Astrocyte (in vitro differentiated cells and primary cell): ENCODE measurements around the gene OR14A16. TPM values are rescaled to one million over a fixed set of nuclear protein-coding genes. Genes with fewer than 3 reads are reported as not detected.

Source experiments
- DNase-seq: peaks from one replicate; pipeline ENCODE4 v3.0.0-alpha.2; 2010; ENCODE audit warnings: low read depth
- FAIRE-seq: peaks from 2 replicates; lab custom pipeline; 2011; peaks lifted over from hg19 to GRCh38; lab: Jason Lieb, UNC
- H2AFZ ChIP-seq: 2 replicates; pipeline ENCODE4 v1.6.0; 2012; ENCODE audit warnings: low read depth, low read length, inconsistent platforms
- H3K27ac ChIP-seq: 2 replicates; pipeline ENCODE4 v1.5.1; 2011; ENCODE audit warnings: low read depth, low read length, inconsistent platforms
- H3K27me3 ChIP-seq: 2 replicates; pipeline ENCODE4 v1.6.0; 2011; ENCODE audit warnings: low read length, inconsistent platforms; ENCODE audit not compliant: insufficient read depth
- H3K36me3 ChIP-seq: 2 replicates; pipeline ENCODE4 v1.5.1; 2011; ENCODE audit warnings: low read length, inconsistent platforms; ENCODE audit not compliant: insufficient read depth
- H3K4me1 ChIP-seq: 2 replicates; pipeline ENCODE4 v1.5.1; 2011; ENCODE audit warnings: low read length, inconsistent platforms; ENCODE audit not compliant: insufficient read depth
- H3K4me2 ChIP-seq: 2 replicates; pipeline ENCODE4 v1.6.0; 2012; ENCODE audit warnings: low read length, inconsistent platforms
- H3K4me3 ChIP-seq: 2 replicates; pipeline ENCODE4 v1.5.1; 2011; ENCODE audit warnings: low read depth, mild to moderate bottlenecking, low read length, inconsistent platforms; ENCODE audit not compliant: insufficient read depth
- H3K79me2 ChIP-seq: 2 replicates; pipeline ENCODE4 v1.6.0; 2012; ENCODE audit warnings: mild to moderate bottlenecking, low read length, inconsistent platforms; ENCODE audit not compliant: insufficient read depth
- H3K9ac ChIP-seq: 2 replicates; pipeline ENCODE4 v1.6.0; 2012; ENCODE audit warnings: mild to moderate bottlenecking, low read length, inconsistent platforms
- H3K9me3 ChIP-seq: 2 replicates; pipeline ENCODE4 v1.5.1; 2012; ENCODE audit warnings: low read depth, mild to moderate bottlenecking, low read length, inconsistent platforms; ENCODE audit not compliant: insufficient read depth
- H4K20me1 ChIP-seq: 2 replicates; pipeline ENCODE4 v1.6.0; 2012; ENCODE audit warnings: low read length, inconsistent platforms; ENCODE audit not compliant: insufficient read depth
- H3K27ac Mint-ChIP-seq: one replicate; pipeline ENCODE4 v1.8.0; 2021; ENCODE audit warnings: mild to moderate bottlenecking, mixed read lengths; ENCODE audit not compliant: unreplicated experiment
- H3K27me3 Mint-ChIP-seq: one replicate; pipeline ENCODE4 v1.8.0; 2021; ENCODE audit warnings: low read depth, mixed read lengths; ENCODE audit not compliant: unreplicated experiment
- H3K36me3 Mint-ChIP-seq: one replicate; pipeline ENCODE4 v1.8.0; 2021; ENCODE audit warnings: low read depth, mixed read lengths; ENCODE audit not compliant: unreplicated experiment
- H3K4me1 Mint-ChIP-seq: one replicate; pipeline ENCODE4 v1.8.0; 2021; ENCODE audit warnings: low read depth, mixed read lengths; ENCODE audit not compliant: unreplicated experiment
- H3K4me3 Mint-ChIP-seq: one replicate; pipeline ENCODE4 v1.8.0; 2021; ENCODE audit warnings: mild to moderate bottlenecking, moderate library complexity, mixed read lengths; ENCODE audit not compliant: unreplicated experiment
- H3K9me3 Mint-ChIP-seq: one replicate; pipeline ENCODE4 v1.8.0; 2021; ENCODE audit warnings: mild to moderate bottlenecking, mixed read lengths; ENCODE audit not compliant: unreplicated experiment
- CTCF ChIP-seq: IDR thresholded peaks from 2 replicates; pipeline ENCODE4 v1.5.1; 2011; ENCODE audit warnings: low read depth, mild to moderate bottlenecking, inconsistent platforms, low read length, moderate library complexity; ENCODE audit not compliant: insufficient read depth
- EZH2 ChIP-seq: IDR thresholded peaks from 2 replicates; pipeline ENCODE4 v1.6.1; 2012; ENCODE audit warnings: mild to moderate bottlenecking, low read length, inconsistent platforms; ENCODE audit not compliant: insufficient read depth
- total RNA-seq: library from RNA; stranded (reverse); gene quantifications from 2 replicates; pipeline ENCODE4 v1.2.1, GENCODE V29; 2021

The OR14A16 gene
- total RNA-seq, 1 donor from 2014 or later = not detected

GRCh38 chr1:247854899-247855545, 31.1 kb upstream of the OR14A16 start:
- no peak for TF ChIP-seq EZH2
- no peak for TF ChIP-seq CTCF
- Histone ChIP-seq H3K9ac (no peak overlapping the region), H3K9me3 (no peaks in the 10 kb centered on the region), H3K36me3 (no peaks in the 10 kb centered on the region), H3K79me2 (no peaks in the 10 kb centered on the region), H4K20me1 (no peaks in the 10 kb centered on the region), H2AFZ (no peak overlapping the region), H3K4me3 (no peak overlapping the region), H3K27ac (no peak overlapping the region), H3K27me3 (no peaks in the 10 kb centered on the region), H3K4me1 (no peaks in the 10 kb centered on the region), H3K4me2 (no peak overlapping the region)
- no peak for DNase-seq
- Mint-ChIP-seq H3K4me3 (no peak overlapping the region), H3K36me3 (no peaks in the 10 kb centered on the region), H3K27me3 (no peaks in the 10 kb centered on the region), H3K9me3 (peaks cover 5% of the 10 kb centered on the region), H3K27ac (no peak overlapping the region), H3K4me1 (no peaks in the 10 kb centered on the region)
- FAIRE-seq = no peak

- no peak overlapping the region for H3K4me2 ChIP-seq
- DNase-seq = no peak
- H3K27me3 ChIP-seq = no peaks in the 10 kb centered on the region
- Mint-ChIP-seq H3K27me3 (no peaks in the 10 kb centered on the region), H3K4me1 (no peaks in the 10 kb centered on the region), H3K4me3 (no peak overlapping the region), H3K36me3 (no peaks in the 10 kb centered on the region), H3K27ac (no peak overlapping the region), H3K9me3 (no peaks in the 10 kb centered on the region)
- H3K9ac ChIP-seq = no peak overlapping the region
- no peak overlapping the region for H3K4me3 ChIP-seq
- no peak for TF ChIP-seq CTCF
- no peak for TF ChIP-seq EZH2
- no peaks in the 10 kb centered on the region for H3K79me2 ChIP-seq
- no peak for FAIRE-seq
- no peak overlapping the region for H3K27ac ChIP-seq
- no peaks in the 10 kb centered on the region for H3K9me3 ChIP-seq
- no peak overlapping the region for H2AFZ ChIP-seq
- no peaks in the 10 kb centered on the region for H3K36me3 ChIP-seq
- H3K4me1 ChIP-seq = no peaks in the 10 kb centered on the region
- no peaks in the 10 kb centered on the region for H4K20me1 ChIP-seq
Measured at GRCh38 chr1:247849616-247850015, 25.7 kb upstream of the OR14A16 start.

- H3K4me1 Mint-ChIP-seq = no peaks in the 10 kb centered on the region
- H3K4me2 ChIP-seq = no peak overlapping the region
- DNase-seq = no peak
- no peak for TF ChIP-seq CTCF
- no peak for TF ChIP-seq EZH2
- no peaks in the 10 kb centered on the region for H3K9me3 ChIP-seq
- no peaks in the 10 kb centered on the region for H4K20me1 ChIP-seq
- no peaks in the 10 kb centered on the region for H3K36me3 Mint-ChIP-seq
- H3K79me2 ChIP-seq = no peaks in the 10 kb centered on the region
- H3K4me3 Mint-ChIP-seq = no peak overlapping the region
- H3K4me3 ChIP-seq = no peak overlapping the region
- no peaks in the 10 kb centered on the region for H3K27me3 ChIP-seq
- H3K4me1 ChIP-seq = no peaks in the 10 kb centered on the region
- H3K27ac ChIP-seq = no peak overlapping the region
- H2AFZ ChIP-seq = no peak overlapping the region
- H3K27ac Mint-ChIP-seq = no peak overlapping the region
- no peaks in the 10 kb centered on the region for H3K9me3 Mint-ChIP-seq
- no peak for FAIRE-seq
- H3K36me3 ChIP-seq = no peaks in the 10 kb centered on the region
- H3K9ac ChIP-seq = no peak overlapping the region
- no peaks in the 10 kb centered on the region for H3K27me3 Mint-ChIP-seq
Measured at GRCh38 chr1:247848346-247848745, 24.4 kb upstream of the OR14A16 start.
